GM21528 (cell line): ENCODE data around the gene RASGRP4.
"Not testable (repeated sequence)": the region's sequence is repeated elsewhere in the genome, so short reads cannot be mapped to it uniquely, and the experiment has no call there.

ENCODE experiments used
- ATAC-seq: cut with Tn5 transposase; IDR thresholded peaks from one replicate; pipeline ENCODE4 v1.9.1; 2021; ENCODE audit warnings: mild to moderate bottlenecking, moderate library complexity; ENCODE audit not compliant: unreplicated experiment, low FRiP score

Gene RASGRP4

GRCh38 chr19:38375098-38375493 is 50.9 kb downstream of the RASGRP4 start:
- ATAC-seq, result no peak

- ATAC-seq, result peak; percentile 88
These were observed 51.5 kb downstream of the RASGRP4 start, which contains the start of gene PSMD8 for GRCh38 chr19:38374332-38375097. PSMD8 (plus strand) TSS chr19:38374571; CDS start chr19:38374602, 31 bp downstream.

- no peak for ATAC-seq
These were observed 52.1 kb downstream of the RASGRP4 start for GRCh38 chr19:38373907-38374331.

GRCh38 chr19:38371081-38371480 is 54.9 kb downstream of the RASGRP4 start:
- no peak for ATAC-seq

- no peak for ATAC-seq
These were observed 55.7 kb downstream of the RASGRP4 start for GRCh38 chr19:38370299-38370698.

- no peak for ATAC-seq
These were observed 56.4 kb downstream of the RASGRP4 start for GRCh38 chr19:38369584-38369983.

- ATAC-seq, result no peak
These were observed 59.0 kb downstream of the RASGRP4 start for GRCh38 chr19:38367041-38367440.

GRCh38 chr19:38362946-38363688 is 62.9 kb downstream of the RASGRP4 start:
- ATAC-seq, result not testable (repeated sequence)

GRCh38 chr19:38362076-38362945 is 63.7 kb downstream of the RASGRP4 start:
- no peak for ATAC-seq

GRCh38 chr19:38361633-38362075 is 64.4 kb downstream of the RASGRP4 start:
- no peak for ATAC-seq

GRCh38 chr19:38360839-38361631 is 65.0 kb downstream of the RASGRP4 start:
- ATAC-seq, result no peak

- no peak for ATAC-seq
These were observed 65.7 kb downstream of the RASGRP4 start for GRCh38 chr19:38360351-38360750.

- no peak for ATAC-seq
These were observed 66.6 kb downstream of the RASGRP4 start for GRCh38 chr19:38359242-38360021.
